HFF-Myc (cell line): ENCODE results near the gene KCNQ1.

Experiments
- DNase-seq: peaks from one replicate; pipeline ENCODE4 v3.0.0-alpha.2; 2011; ENCODE audit warnings: low read depth; ENCODE audit errors: extremely low read depth
- H3K4me3 ChIP-seq: replicated peaks from 2 replicates; pipeline ENCODE4 v1.5.1; 2011; ENCODE audit warnings: low read depth, mild to moderate bottlenecking, control low read depth, low read length
- TF ChIP-seq, protein P1 (sequence below): IDR thresholded peaks from 2 replicates; pipeline ENCODE4 v1.5.1; 2012; ENCODE audit warnings: mild to moderate bottlenecking, low read depth, low read length, control low read depth; ENCODE audit errors: missing control alignments

KCNQ1 gene

DNA sequence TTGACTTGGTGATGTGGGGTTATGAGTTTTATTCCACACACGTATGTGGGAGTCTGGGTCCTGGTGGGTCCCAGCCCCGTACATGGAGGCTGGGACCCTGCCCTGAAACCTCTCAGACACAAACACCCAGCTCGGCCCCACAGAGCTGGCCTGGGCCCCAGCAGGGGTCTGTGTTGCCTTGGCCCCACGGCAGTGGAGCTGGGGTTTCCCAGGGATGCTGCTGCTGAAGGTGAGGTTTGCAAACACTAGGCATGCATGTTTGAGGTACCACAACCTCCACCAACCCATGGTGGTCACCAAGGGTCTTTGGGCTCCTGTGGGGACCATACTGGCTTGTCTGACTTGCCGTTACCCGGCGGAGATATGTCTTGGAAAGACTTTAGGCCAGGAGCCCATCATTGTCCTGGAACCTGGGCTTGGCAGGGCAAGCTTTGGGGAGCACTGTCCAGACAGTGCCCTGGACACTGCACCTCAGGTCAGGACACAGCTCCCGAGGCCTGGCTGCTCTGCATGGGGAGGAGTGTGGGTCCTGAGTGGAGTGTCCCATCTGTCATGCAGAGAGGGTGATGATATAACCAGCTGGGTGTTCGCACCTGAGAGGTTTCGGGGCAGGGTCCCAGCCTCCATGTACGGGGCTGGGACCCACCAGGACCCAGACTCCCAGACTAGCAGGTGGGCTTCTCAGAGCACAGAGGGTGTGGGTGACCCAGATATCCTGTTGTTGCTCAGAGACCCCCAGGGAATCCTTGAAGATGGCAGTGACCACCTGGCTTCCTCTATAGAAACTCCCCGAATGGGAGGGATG, 63.3 kb downstream of the KCNQ1 start:
- TF ChIP-seq, protein P1, sequence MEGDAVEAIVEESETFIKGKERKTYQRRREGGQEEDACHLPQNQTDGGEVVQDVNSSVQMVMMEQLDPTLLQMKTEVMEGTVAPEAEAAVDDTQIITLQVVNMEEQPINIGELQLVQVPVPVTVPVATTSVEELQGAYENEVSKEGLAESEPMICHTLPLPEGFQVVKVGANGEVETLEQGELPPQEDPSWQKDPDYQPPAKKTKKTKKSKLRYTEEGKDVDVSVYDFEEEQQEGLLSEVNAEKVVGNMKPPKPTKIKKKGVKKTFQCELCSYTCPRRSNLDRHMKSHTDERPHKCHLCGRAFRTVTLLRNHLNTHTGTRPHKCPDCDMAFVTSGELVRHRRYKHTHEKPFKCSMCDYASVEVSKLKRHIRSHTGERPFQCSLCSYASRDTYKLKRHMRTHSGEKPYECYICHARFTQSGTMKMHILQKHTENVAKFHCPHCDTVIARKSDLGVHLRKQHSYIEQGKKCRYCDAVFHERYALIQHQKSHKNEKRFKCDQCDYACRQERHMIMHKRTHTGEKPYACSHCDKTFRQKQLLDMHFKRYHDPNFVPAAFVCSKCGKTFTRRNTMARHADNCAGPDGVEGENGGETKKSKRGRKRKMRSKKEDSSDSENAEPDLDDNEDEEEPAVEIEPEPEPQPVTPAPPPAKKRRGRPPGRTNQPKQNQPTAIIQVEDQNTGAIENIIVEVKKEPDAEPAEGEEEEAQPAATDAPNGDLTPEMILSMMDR: no peak
- no peak overlapping the region for H3K4me3 ChIP-seq
- DNase-seq: no peak

DNA sequence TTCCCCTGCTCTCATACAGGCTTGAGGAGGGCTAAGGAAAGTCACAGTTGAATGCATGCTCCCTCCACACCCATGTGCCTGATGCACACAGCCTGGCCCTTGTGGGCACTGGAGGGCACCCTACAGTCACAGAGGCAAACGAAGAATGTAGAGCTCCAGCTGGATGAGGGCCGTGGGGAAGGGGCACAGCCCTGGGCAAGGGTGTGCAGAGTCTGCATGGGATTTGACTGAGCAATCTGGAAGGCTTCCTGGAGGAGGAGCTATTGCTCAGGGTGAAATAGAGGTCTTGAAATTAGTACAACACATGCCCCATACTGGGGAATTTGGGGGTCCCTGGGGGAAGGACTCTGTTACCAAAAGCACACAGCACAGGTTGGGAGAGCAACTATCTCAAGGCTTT, 64.0 kb downstream of the KCNQ1 start:
- no peak overlapping the region for H3K4me3 ChIP-seq
- no peak for DNase-seq
- TF ChIP-seq, protein P1: no peak

DNA sequence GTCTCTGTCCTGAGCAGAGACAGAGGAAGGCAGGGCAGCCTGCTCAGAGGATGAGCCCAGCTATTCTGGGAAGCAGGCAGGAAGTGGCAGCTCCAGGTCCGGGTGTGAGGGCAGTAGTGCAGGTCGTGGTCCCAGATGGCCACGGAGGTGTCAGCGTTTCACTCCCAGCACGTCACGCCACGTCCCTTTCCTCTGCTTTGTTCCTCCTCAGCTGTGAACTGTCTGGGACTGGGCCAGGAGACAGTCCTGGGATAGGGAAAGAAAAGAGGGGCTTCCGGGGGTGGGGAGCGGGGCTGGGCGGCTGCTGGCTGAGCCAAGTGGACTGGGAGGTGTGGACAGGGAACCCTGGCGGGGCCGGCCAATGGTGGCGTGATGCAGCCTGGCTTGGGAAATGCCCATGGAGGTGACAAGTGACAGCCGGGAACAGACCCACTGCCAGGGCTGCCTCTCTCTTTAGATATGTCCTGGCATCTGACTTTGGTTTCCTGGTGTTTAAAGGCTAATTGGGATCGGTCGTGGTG, 64.7 kb downstream of the KCNQ1 start:
- H3K4me3 ChIP-seq: no peak overlapping the region
- TF ChIP-seq, protein P1: no peak
- no peak for DNase-seq

DNA sequence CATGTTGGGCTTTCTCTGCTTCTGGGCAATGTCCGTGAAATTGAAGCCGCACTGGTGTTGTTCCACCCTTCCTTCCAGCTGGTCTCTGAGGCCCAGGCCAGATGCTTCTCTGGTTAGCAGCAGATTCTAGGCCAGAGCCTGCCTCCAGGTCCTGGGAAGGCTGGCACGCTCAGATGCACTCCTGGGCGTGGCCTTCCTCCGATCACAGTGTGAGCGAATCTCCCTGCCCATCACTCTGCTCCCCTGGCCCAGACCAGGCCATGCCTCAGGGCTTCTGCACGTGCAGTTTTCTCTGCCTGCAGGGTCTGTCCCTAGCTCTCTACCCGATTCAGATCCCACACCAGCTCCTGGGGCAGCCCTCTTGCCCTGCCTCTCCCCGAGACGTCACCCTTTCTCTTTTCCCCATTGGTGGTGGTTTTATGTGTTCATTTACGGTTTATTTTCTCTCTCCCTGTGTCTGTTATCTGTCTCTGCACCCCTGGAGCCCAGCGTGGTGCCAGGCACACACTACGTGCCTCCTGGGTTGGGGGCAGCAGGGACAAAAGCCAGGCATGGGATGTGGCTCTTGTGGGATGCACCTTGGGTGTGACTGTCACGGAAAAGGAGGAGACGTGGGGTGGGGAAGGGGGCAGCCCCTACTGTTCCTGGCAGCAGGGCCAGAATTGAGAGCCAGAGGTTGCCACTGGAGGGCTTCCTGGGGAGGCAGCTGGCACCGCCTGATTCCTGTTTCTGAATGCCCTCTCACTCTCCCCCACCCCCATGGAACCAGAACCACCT, 66.0 kb downstream of the KCNQ1 start:
- TF ChIP-seq, protein P1: no peak
- no peak overlapping the region for H3K4me3 ChIP-seq
- DNase-seq: no peak

DNA sequence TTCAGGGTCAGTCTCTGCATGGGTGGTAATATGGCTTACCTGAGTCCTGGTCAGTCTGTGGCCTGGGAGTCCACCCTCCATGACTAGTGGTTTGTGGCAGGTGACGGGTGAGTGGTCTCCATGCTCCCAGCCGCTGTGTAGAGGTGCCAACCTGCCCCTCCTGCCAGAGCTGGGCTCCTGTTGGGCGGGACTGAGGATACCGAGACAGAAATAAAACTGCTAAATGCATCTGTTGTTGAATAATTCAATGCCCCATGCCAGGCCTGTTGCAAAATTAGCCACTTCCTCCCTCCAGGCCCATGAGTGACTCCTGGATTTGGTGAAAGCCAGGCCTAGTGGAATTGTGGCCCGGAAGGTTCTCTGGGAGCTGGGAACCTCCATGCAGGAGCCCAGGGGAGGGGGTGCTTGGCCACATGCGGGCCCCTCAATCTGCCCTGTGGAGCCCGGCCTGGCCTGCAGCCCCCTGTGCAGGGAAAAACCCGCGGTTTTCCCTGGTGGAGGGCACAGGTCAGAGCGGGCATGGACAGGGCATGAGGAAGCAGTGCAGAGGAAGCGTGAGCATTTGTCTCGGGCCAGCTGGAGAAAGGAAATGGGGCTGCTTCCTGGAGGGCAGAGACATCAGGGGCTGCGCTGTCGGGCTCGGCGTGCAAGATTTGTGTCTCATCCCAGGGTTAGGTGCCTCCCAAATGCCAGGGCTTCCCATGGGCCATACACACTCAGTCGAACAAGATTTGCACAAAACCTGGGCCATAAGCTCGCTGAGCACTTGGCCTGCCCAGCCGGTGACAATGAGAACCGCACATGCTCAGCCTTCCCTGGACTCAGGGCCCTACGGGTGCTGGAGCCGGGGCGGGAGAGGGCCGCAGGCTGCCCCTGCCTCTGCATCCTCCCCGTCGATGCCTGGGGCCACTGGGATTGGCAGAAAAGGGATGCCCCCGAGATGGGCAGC, 66.9 kb downstream of the KCNQ1 start:
- TF ChIP-seq, protein P1: no peak
- no peak for DNase-seq

More for the DNA sequence above, 66.9 kb downstream of the KCNQ1 start:
- H3K4me3 ChIP-seq: no peak overlapping the region
